ENCODE measurements around the gene DBNDD1.

The DBNDD1 gene

GRCh38 chr16:89990799-89991198, 28.5 kb downstream of the DBNDD1 start:
- TF ChIP-seq CTCF (conservative IDR thresholded peaks at IDR 0.05) = no peak
- no peak overlapping the region for H3K27ac ChIP-seq

- no peak for TF ChIP-seq CTCF (conservative IDR thresholded peaks at IDR 0.05)
Observed at GRCh38 chr16:89988951-89989350, 30.3 kb downstream of the DBNDD1 start.

GRCh38 chr16:89987169-89987568, 32.1 kb downstream of the DBNDD1 start:
- no peak overlapping the region for H3K27ac ChIP-seq

More at GRCh38 chr16:89988951-89989350, 30.3 kb downstream of the DBNDD1 start:
- H3K27ac ChIP-seq = no peak overlapping the region

GRCh38 chr16:89986600-89986999, 32.7 kb downstream of the DBNDD1 start:
- TF ChIP-seq CTCF (conservative IDR thresholded peaks at IDR 0.05) = no peak
- H3K27ac ChIP-seq = no peak overlapping the region

More at GRCh38 chr16:89987169-89987568, 32.1 kb downstream of the DBNDD1 start:
- TF ChIP-seq CTCF (conservative IDR thresholded peaks at IDR 0.05) = no peak

GRCh38 chr16:89985219-89985618, 34.0 kb downstream of the DBNDD1 start:
- TF ChIP-seq CTCF (conservative IDR thresholded peaks at IDR 0.05) = no peak
- H3K27ac ChIP-seq = no peak overlapping the region

GRCh38 chr16:89984216-89984615, 35.0 kb downstream of the DBNDD1 start:
- H3K27ac ChIP-seq = no peak overlapping the region
- no peak for TF ChIP-seq CTCF (conservative IDR thresholded peaks at IDR 0.05)

GRCh38 chr16:89983536-89983935, 35.7 kb downstream of the DBNDD1 start:
- TF ChIP-seq CTCF (conservative IDR thresholded peaks at IDR 0.05) = no peak

GRCh38 chr16:89982318-89982717, 36.9 kb downstream of the DBNDD1 start:
- no peak for TF ChIP-seq CTCF (conservative IDR thresholded peaks at IDR 0.05)
- H3K27ac ChIP-seq = no peak overlapping the region

More at GRCh38 chr16:89983536-89983935, 35.7 kb downstream of the DBNDD1 start:
- H3K27ac ChIP-seq = no peak overlapping the region
